C4-2B (cell line): Measurements from ENCODE around the gene CAPG.
A peak's percentile ranks its signal among the peaks of the same experiment; 100 is the strongest.

Experiments used
- H3K27ac ChIP-seq: fragments of 450-650 bp; 2 replicates; pipeline ENCODE4 v1.5.1; 2017
- CTCF ChIP-seq: fragments of 450-650 bp; conservative IDR thresholded peaks from 2 replicates; pipeline ENCODE4 v1.5.1; 2017; ENCODE audit warnings: mild to moderate bottlenecking
- ZFX ChIP-seq: fragments of 450-650 bp; IDR thresholded peaks from 2 replicates; pipeline ENCODE4 v1.6.1; 2017

The CAPG gene

GRCh38 chr2:85453571-85453970, 43.4 kb upstream of the CAPG start:
- no peak overlapping the region for H3K27ac ChIP-seq
- TF ChIP-seq CTCF (no peak), ZFX (no peak)

GRCh38 chr2:85452237-85452636, 42.1 kb upstream of the CAPG start:
- H3K27ac ChIP-seq = no peak overlapping the region
- TF ChIP-seq ZFX (no peak), CTCF (no peak)

- no peak overlapping the region for H3K27ac ChIP-seq
- TF ChIP-seq CTCF (no peak), ZFX (no peak)
Measured at GRCh38 chr2:85449214-85449588, 39.0 kb upstream of the CAPG start.

GRCh38 chr2:85448461-85449213, 38.5 kb upstream of the CAPG start:
- no peak for TF ChIP-seq CTCF
- TF ChIP-seq ZFX = no peak

GRCh38 chr2:85447222-85447585, 37.0 kb upstream of the CAPG start:
- TF ChIP-seq CTCF = no peak
- H3K27ac ChIP-seq = peak overlapping the region; percentile 20

More at GRCh38 chr2:85448461-85449213, 38.5 kb upstream of the CAPG start:
- H3K27ac ChIP-seq = no peak overlapping the region

GRCh38 chr2:85446296-85447221, 36.4 kb upstream of the CAPG start:
- H3K27ac ChIP-seq = peak overlapping the region; percentile 20
- TF ChIP-seq ZFX = no peak
- TF ChIP-seq CTCF = no peak
